RWPE1 (cell line): ENCODE measurements around the gene STOML2.
A peak's percentile ranks its signal among the peaks of the same experiment; 100 is the strongest.

Source experiments
- CTCF ChIA-PET: fragments of 350-600 bp; sonication (Branson Sonifier 250); formaldehyde crosslinking; extraction: SDS; loops from one replicate; lab custom pipeline; 2021; lab: Yijun Ruan, JAX
- POLR2A ChIA-PET: fragments of 400-600 bp; formaldehyde crosslinking; extraction: SDS; loops from one replicate; lab custom pipeline; 2020; ENCODE audit warnings: antibody characterized with exemption; ENCODE audit not compliant: low non-redundant PET; lab: Yijun Ruan, JAX
- DNase-seq: peaks from one replicate; pipeline ENCODE4 v3.0.0; 2012; ENCODE audit warnings: low spot score
- H3K27ac ChIP-seq: fragments of 450-650 bp; 2 replicates; pipeline ENCODE4 v1.5.1; 2017
- TF ChIP-seq, protein P1 (sequence below): fragments of 450-650 bp; conservative IDR thresholded peaks from 2 replicates; pipeline ENCODE4 v1.5.1; 2017; ENCODE audit warnings: low read depth, mild to moderate bottlenecking

STOML2 gene

DNA sequence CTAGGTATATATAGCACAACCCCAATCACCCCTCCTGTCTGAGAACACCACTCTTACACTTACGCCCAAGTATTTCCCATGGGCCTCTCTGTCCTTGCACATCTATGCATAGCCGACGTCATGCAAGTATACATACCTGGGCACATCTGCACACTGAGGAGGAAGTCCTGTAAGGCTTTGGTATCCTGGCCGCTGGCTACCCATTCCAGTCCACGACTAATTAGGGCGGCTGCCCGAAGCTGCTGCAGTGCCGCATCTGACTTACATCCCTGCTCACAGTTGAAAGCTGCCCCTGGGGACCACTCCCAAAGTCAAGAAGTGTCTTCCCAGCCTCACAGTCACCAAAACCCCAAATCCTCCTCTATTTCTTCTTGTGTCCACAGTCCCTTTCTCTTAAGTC lies 28.1 kb downstream of the STOML2 start:
- 0 out of 2 replicates have a peak overlapping the region, but pooled peaks have one; percentile 5 for H3K27ac ChIP-seq
- CTCF ChIA-PET: no interaction called here
- no peak for DNase-seq
- POLR2A ChIA-PET: no interaction called here
- TF ChIP-seq, protein P1, sequence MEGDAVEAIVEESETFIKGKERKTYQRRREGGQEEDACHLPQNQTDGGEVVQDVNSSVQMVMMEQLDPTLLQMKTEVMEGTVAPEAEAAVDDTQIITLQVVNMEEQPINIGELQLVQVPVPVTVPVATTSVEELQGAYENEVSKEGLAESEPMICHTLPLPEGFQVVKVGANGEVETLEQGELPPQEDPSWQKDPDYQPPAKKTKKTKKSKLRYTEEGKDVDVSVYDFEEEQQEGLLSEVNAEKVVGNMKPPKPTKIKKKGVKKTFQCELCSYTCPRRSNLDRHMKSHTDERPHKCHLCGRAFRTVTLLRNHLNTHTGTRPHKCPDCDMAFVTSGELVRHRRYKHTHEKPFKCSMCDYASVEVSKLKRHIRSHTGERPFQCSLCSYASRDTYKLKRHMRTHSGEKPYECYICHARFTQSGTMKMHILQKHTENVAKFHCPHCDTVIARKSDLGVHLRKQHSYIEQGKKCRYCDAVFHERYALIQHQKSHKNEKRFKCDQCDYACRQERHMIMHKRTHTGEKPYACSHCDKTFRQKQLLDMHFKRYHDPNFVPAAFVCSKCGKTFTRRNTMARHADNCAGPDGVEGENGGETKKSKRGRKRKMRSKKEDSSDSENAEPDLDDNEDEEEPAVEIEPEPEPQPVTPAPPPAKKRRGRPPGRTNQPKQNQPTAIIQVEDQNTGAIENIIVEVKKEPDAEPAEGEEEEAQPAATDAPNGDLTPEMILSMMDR: no peak

DNA sequence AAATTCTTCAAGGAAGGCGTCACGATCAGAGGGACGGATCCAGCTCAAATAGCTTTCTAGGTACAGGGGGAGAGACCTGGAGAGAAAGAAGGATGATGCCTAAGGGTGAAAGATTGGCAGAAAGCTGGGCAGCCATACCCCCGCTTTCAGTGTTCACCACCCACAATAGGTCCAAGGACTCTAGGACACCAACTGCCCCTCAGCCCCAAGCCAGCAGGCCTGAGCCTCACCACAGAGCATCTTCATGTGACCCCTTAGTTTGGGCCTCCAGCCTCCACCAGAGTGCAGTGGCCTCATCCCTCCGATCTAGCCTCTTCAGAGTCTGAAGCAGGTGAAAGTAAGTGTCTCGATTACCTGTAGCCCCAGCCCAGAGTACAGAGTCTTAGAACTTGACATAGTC lies 28.8 kb downstream of the STOML2 start:
- ChIA-PET POLR2A (no interaction called here), CTCF (no interaction called here)
- TF ChIP-seq, protein P1: no peak
- H3K27ac ChIP-seq: peak overlapping the region; percentile 40
- DNase-seq: no peak

DNA sequence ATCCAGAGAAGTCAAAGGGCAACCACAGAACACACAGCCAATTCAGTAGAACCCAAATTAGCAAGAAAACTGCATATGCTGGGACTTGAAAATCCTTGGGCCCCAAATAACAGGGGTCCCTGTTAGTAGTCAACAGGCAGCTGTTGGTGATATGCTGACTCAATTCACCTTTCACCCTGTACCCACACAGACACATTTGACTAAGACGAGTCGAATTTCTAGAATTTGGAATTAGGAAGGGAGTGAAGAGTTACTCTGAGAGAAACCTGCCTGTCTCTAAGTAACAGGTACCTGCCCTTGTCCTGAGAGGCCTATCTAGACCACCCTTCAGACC lies 29.7 kb downstream of the STOML2 start:
- POLR2A ChIA-PET: no interaction called here
- TF ChIP-seq, protein P1: no peak
- H3K27ac ChIP-seq: peak overlapping the region; percentile 99
- DNase-seq: no peak
- CTCF ChIA-PET: interaction anchor here (0.7 kb wide), 1 partner anchor 22 kb away, joined by 4 read pairs; no protein-coding TSS in a partner anchor

DNA sequence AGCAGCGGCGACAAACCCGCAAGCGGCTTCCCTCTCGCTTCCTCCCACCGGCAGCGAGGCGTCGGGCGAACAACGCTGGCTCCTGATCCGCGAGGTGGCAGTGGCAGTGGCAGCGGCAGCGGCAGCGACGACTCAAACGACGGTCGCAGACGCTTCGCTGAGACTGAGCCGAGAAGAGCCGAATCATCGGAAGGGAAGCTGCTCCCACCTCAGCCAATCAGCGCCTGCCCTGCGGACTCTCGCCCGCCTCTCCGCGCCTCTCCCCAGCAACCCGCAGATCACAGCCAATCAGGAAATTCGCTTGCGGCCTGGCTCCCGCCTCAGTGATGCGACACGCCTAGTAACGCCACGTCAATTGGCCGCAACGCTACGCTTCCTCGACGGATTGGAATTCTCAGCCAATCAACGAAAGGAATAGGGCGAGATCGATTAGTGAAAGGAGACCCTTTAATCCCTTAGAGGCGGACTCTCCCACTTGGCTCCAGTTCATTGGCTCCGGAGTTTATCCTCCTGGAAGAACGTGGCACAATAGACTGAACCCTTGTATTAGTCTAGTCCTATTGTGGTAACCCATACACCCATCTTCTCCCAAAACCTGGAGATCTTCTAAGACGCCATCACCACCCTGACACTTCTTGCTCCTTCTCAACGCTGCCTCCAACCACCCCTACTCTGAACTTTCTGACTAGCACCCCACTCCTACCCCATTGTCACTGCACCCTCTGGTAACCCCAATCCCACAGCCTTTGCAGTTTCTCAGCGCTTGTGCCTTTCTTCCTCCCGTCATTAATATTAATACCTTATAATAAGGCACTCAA lies 30.3 kb downstream of the STOML2 start, which contains the start of gene VCP:
VCP (minus strand) TSS at position 165 of the 818 bp plus-strand sequence. CDS start 272 bp downstream, outside the sequence.
- ChIA-PET POLR2A (interaction anchor here (0.6 to 1.5 kb wide), 3 partner anchors 31 to 93 kb away, joined by 3 to 4 read pairs (median 3); partner anchors contain the start of gene STOML2), CTCF (interaction anchor here (0.7 to 2.0 kb wide), 2 partner anchors 21 to 24 kb away, joined by 4 to 8 read pairs; partner anchors contain the start of gene PIGO)
- H3K27ac ChIP-seq: peak within 1 kb of the TSS; percentile 99
- TF ChIP-seq, protein P1: no peak
- peak; percentile 100 for DNase-seq

DNA sequence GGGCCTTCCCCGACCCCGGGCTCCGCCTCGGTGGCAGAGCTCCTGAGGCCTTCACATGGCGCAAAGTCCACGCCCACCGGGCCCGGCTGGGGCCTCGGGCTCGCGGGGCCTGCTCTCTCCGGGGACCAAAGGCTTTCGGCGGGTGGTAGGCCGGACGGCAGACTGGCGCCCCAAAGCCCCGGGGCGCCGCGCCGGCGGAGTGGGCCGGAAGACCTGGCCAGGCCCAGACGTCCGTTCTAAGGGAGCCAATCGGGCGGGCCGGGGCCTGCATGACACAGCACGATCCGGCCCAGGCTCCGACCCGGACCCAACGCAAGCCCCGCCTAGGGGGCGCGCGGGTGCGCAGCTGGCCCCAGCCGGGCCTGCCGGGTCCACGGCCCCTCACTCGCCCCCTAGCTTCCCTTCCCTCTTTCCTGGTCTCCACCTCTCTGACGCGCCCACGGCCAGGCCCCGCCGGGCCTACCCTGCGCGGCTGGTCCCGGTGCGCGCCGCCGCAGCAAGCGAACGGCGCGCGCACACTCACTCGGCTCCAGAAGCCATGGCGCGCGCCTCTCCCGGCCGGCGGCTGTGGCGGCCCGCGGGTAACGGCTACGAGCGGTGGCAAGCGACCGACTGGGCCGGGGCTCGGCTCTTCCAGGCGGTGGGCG lies 31.0 kb downstream of the STOML2 start:
- ChIA-PET POLR2A (interaction anchor here (0.6 to 1.5 kb wide), 5 partner anchors 32 to 362 kb away, joined by 3 to 7 read pairs (median 3); partner anchors contain the start of genes ATOSB, CCL21 and STOML2), CTCF (interaction anchor here (0.6 to 2.0 kb wide), 2 partner anchors 25 to 409 kb away, joined by 3 to 8 read pairs; partner anchors contain the start of gene PIGO)
- TF ChIP-seq, protein P1: no peak; the same call in 1 of the 2 replicates
- peak overlapping the region; percentile 99 for H3K27ac ChIP-seq
- peak; percentile 92 for DNase-seq
